ENCODE data around the gene ITPR2.

- TF ChIP-seq CTCF (IDR thresholded peaks at IDR 0.05; ENCODE audit: low read depth, low read length, missing input control) (no peak), YY1 (IDR thresholded peaks at IDR 0.05) (no peak), FOXA1 (IDR thresholded peaks at IDR 0.05) (no peak), TAF1 (conservative IDR thresholded peaks at IDR 0.05) (no peak), REST (IDR thresholded peaks at IDR 0.05) (no peak)
Measured at GRCh38 chr12:26292596-26292995, 540.4 kb downstream of the ITPR2 start.
